ENCODE measurements around the gene ZFPM1.

DNA sequence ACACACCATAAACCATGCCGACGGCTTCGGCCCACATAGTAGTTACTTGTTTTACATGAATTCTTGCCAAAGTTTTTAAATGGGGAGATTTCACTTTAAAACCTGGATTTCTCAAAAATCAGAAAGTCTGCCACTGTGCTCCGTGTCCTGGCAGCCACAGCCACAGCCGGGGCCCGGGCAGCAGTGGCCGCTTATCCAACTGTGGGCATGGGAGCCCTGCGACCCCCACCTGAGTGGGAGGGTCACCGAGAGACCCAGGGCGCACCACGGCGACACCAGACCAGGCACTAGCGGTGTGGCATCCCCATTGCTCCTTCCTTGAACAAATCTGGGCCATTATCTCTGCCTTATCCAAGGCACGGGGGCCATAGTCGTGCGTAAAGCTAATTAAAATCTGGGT lies 40.3 kb upstream of the ZFPM1 start:
- TF ChIP-seq CTCF (IDR thresholded peaks at IDR 0.05), result no peak
- no peak for TF ChIP-seq POLR2A (IDR thresholded peaks at IDR 0.05)
